Stimulated activated CD4-positive, alpha-beta T cell treated with anti-CD3 and anti-CD28 coated beads, Interleukin-15, amount 100 ng/mL, for 24 hours (primary cell): ENCODE results near the gene ARHGAP26.
"Not testable (repeated sequence)": the region's sequence is repeated elsewhere in the genome, so short reads cannot be mapped to it uniquely, and the experiment has no call there.

Experiments
- DNase-seq: peaks from one replicate; pipeline ENCODE4 v3.0.0-alpha.2; 2020

The ARHGAP26 gene

GRCh38 chr5:142970440-142971030, 200.4 kb downstream of the ARHGAP26 start:
- DNase-seq, result no peak

DNA sequence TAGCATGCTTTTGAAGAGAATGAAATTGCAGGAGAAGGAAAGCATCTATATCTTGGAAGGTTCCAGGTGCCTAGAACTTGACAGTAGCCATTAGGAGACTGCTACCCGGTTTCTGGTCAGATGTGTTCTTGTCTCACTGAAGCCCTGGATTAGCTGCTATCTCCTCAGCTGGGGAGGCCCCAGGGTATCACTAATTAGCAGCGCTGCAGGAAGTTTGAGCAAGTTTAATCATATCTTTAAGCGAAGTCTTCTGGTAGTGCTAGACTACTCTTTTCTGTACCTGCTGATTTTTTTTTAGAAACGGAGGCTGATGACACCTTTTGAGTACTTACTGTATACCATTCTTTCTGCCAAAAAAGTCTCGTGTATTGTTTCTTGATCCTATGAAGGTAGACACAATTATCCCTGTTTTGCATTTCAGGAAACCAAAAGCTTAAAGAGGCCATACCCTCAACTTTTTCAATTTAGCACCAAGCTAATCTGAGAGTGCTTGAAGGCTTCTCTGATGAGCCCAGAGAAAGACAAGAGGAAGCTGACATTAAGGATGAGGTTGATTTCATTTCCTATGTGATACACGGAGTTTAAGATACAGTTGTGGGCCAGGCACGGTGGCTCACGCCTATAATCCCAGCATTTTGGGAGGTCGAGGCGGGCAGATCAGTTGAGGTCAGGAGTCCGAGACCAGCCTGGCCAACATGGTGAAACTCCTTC, 201.3 kb downstream of the ARHGAP26 start:
- DNase-seq, result no peak

GRCh38 chr5:142972064-142972570, 201.9 kb downstream of the ARHGAP26 start:
- DNase-seq, result no peak

- no peak for DNase-seq
Measured at GRCh38 chr5:142973932-142974331, 203.8 kb downstream of the ARHGAP26 start.

GRCh38 chr5:142974409-142974808, 204.2 kb downstream of the ARHGAP26 start:
- DNase-seq, result no peak

- no peak for DNase-seq
Measured at GRCh38 chr5:142976861-142977260, 206.7 kb downstream of the ARHGAP26 start.

DNA sequence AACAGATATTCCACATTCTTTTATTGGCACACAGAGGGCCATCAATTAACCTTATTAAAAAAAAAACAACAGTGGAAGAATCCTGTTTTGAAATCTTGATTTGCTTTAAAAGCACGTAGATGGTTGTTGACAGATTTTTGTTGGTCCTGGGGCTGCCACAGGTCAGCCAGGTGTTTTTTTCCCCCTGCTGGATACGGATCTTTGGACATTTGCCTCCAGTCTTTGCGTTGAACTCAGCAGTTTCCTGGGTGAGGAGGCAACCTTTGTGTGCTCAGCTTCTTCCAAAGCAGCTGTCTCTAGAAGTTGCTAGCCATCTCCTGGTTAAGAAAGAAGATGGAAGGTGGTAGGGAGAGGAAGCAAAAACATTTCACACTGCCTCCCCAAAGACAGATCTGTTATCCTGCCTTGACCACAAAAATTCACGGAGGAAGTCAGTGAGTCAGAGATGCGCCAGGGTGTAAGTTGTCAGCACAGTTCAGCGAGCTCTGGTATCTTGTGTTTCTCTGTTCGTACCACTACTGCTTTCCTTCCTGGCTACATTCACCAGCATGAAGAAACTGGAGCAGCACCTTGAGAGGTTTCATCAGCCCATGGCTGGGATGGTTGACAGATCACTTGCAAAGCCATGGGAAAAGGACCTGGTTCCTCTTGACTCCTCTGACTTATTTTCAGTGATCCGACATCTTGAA, 207.3 kb downstream of the ARHGAP26 start:
- DNase-seq, result peak; percentile 44

GRCh38 chr5:142978252-142978651, 208.1 kb downstream of the ARHGAP26 start:
- no peak for DNase-seq

GRCh38 chr5:142978726-142979125, 208.5 kb downstream of the ARHGAP26 start:
- DNase-seq, result no peak

- no peak for DNase-seq
Measured at GRCh38 chr5:142979636-142980035, 209.5 kb downstream of the ARHGAP26 start.

DNA sequence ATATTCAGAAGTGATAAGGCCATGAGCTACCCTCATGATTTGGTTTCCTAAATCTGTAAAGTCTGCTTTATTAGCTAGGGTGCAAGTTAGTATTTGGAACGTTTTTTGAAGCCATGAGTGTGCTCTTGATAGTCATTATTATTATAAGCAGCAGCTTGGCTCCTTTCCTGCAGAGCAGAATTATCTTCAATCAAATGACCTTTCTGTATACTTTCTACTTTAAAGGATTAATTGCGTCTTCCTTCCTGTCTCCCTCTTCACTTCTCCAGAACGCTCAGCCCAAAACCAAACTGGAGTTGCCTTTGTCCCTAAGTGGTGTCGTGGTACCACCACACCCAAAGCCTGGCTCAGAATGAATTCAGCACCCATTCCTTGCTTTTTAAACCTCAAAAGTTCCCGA, 211.3 kb downstream of the ARHGAP26 start:
- DNase-seq, result no peak

DNA sequence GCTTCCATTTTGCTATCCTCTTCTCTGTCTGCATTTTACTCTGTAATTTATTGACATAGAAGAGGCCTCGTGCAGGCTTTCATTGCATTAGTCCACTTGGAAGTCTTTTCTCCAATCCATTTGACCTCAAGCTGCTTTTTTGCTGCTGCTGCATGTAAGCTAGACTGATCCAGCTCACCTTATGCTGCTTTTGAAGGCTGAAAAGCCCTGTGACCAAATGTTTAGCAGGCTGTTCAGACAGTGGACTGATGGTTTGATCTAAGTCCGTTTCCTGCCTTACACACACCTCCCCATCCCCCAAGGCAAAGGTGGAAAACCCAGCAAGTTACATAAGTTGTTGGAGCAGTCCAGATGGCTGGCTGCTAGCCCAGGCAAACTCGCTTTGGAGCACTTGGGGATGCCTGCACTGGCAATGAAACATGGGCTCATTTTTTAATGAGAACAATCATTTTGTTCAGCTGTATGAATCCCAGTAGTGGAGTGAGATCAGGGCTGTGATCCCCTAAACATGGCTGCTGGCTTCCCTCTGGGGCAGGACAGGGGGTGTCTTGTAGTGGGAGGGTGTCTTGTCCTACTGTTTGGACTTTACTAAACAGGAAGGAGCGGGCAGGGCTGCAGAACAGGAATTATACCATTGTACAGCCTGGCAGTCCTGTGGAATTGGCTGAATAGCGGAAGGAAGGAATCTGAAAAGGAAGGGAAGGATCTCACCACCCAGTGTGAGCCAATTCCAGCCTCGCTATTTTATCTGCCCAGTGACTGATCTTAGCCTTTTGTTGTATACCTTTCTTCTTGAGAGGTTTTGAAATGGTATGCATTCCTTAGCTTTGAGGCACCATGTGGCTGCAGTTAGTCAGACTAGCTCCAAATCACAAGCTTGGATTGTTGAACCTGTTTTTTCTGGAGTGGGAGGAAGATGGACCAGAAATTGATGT, 212.0 kb downstream of the ARHGAP26 start:
- no peak for DNase-seq

DNA sequence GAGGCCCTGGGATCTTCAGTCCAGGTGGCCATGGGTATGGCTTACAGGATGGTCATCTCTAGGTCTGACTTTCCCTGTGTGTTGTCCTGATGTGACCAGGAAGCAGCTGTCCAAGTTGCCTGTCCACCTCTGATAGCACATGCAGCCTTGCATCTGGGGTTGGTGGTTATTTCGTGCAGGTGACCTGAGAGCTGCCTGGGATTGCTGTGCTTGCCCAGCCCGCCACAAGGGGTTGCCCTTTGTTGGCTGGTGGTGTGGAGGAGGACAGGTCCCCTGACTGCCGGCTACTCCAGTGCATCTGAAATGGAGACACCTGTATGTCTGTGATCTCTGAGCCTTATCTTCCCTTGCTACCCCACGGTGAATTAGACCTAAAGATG, 212.6 kb downstream of the ARHGAP26 start:
- no peak for DNase-seq

DNA sequence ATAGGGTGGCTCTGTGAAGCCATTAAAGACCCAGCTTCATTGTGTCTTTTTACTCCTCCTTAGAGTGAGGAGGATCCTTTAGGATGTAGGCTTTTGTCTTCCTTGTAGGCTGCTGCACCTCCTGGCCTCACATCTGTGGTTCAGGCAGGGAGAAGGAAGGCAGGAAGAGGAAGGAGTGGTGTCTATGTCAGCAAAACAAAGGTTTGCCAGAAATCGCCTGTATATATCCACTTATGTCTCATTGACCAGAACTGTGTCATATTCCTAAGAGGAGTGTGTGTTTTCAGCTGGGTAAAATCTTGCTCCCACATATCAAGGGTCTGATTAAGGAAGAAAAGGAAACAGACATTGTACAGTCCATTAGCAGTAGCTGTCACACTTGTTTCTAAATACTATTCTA, 213.8 kb downstream of the ARHGAP26 start:
- no peak for DNase-seq

- no peak for DNase-seq
Measured at GRCh38 chr5:142984525-142984924, 214.3 kb downstream of the ARHGAP26 start.

DNA sequence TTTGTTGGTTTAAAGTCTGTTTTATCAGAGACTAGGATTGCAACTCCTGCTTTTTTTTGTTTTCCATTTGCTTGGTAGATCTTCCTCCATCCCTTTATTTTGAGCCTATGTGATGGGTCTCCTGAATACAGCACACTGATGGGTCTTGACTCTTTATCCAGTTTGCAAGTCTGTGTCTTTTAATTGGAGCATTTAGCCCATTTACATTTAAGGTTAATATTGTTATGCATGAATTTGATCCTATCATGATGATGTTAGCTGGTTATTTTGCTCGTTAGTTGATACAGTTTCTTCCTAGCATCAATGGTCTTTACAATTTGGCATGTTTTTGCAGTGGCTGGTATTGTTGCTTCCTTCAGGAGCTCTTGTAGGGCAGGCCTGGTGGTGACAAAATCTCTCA, 219.1 kb downstream of the ARHGAP26 start:
- not testable (repeated sequence) for DNase-seq

DNA sequence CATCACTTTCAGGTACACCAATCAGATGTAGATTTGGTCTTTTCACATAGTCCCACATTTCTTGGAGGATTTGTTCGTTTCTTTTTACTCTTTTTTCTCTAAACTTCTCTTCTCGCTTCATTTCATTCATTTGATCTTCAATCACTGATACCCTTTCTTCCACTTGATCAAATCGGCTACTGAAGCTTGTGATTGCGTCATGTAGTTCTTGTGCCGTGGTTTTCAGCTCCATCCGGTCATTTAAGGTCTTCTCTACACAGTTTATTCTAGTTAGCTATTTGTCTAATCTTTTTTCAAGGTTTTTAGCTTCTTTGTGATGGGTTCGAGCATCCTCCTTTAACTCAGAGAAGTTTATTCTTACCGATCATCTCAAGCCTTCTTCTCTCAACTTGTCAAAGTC, 219.9 kb downstream of the ARHGAP26 start:
- not testable (repeated sequence) for DNase-seq

- no peak for DNase-seq
Measured at GRCh38 chr5:142994218-142994617, 224.0 kb downstream of the ARHGAP26 start.

GRCh38 chr5:142995621-142996020, 225.4 kb downstream of the ARHGAP26 start:
- not testable (repeated sequence) for DNase-seq

GRCh38 chr5:142997591-142997990, 227.4 kb downstream of the ARHGAP26 start:
- DNase-seq, result no peak

DNA sequence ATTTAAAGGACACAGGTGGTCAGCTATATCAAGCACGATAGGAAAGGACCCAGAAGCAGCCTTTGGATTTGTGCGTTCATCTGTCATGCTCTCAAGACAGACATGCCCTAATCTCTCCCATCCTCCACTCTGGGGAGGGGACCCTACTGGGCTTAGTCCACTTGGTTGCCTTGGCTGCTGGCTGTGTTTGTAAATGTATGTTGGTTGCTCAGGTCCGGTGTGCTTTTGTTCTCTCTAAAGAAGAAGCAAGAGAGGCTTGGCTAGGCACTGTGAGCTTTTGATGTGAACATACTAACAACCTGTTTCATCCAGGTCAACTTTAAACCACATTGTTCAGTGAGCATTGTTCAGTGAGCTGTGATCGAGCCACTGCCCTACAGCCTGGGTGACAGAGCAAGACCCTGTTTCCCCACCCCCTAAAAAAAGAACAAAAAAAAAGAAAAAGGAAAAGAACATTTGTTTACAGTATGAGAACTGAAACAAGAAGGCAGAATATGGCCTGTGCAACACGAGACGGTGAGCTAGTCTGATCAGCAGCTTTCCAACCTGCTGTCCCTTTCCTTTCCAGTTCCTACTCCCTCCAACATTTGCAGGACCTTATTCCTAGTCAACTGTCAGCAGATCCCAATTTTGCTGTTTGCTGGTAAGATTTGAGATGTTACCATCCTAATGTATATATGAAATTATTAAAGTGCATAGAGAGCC, 228.3 kb downstream of the ARHGAP26 start:
- DNase-seq, result no peak

DNA sequence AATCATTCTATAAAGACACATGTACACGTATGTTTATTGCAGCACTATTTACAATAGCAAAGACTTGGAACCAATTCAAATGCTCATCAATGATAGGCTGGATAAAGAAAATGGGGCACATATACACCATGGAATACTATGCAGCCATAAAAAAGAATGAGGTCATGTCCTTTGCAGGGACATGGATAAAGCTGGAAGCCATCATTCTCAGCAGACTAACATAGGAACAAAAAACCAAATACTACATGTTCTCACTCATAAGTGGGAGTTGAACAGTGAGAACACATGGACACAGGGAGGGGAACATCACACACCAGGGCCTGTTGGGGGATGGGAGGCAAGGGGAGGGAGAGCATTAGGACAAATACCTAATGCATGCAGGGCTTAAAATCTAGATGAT, 230.4 kb downstream of the ARHGAP26 start:
- not testable (repeated sequence) for DNase-seq
